Ishikawa (cell line): ENCODE results near the gene GNA14.

ENCODE experiments used
- CEBPB ChIP-seq: IDR thresholded peaks from 2 replicates; pipeline ENCODE4 v1.6.1; 2012
- CREB1 ChIP-seq: IDR thresholded peaks from 2 replicates; pipeline ENCODE4 v1.6.1; 2012; ENCODE audit warnings: low read depth
- EGR1 ChIP-seq: IDR thresholded peaks from 2 replicates; pipeline ENCODE4 v1.6.1; 2012
- EP300 ChIP-seq: IDR thresholded peaks from 2 replicates; pipeline ENCODE4 v1.6.1; 2012; ENCODE audit warnings: borderline replicate concordance
- FOXM1 ChIP-seq: IDR thresholded peaks from 2 replicates; pipeline ENCODE4 v1.6.1; 2012; ENCODE audit warnings: low read depth, borderline replicate concordance
- NFIC ChIP-seq: IDR thresholded peaks from 2 replicates; pipeline ENCODE4 v1.6.1; 2012
- RAD21 ChIP-seq: IDR thresholded peaks from 2 replicates; pipeline ENCODE4 v1.6.1; 2012; ENCODE audit warnings: low read depth
- TAF1 ChIP-seq: IDR thresholded peaks from 2 replicates; pipeline ENCODE4 v1.6.1; 2012; ENCODE audit warnings: low read depth, mild to moderate bottlenecking
- TCF12 ChIP-seq: IDR thresholded peaks from 2 replicates; pipeline ENCODE4 v1.6.1; 2012; ENCODE audit warnings: low read depth
- TEAD4 ChIP-seq: IDR thresholded peaks from 2 replicates; pipeline ENCODE4 v1.6.1; 2012
- YY1 ChIP-seq: IDR thresholded peaks from 2 replicates; pipeline ENCODE4 v1.6.1; 2012; ENCODE audit warnings: low read depth
- ZBTB7A ChIP-seq: IDR thresholded peaks from 2 replicates; pipeline ENCODE4 v1.6.1; 2012; ENCODE audit warnings: low read depth
- TF ChIP-seq, protein P1 (sequence below): IDR thresholded peaks from 2 replicates; pipeline ENCODE4 v1.6.1; 2012
- TF ChIP-seq, protein P2 (sequence below): IDR thresholded peaks from 2 replicates; pipeline ENCODE4 v1.6.1; 2012
- TF ChIP-seq, protein P3 (sequence below): IDR thresholded peaks from 2 replicates; pipeline ENCODE4 v1.6.1; 2012; ENCODE audit warnings: low read depth, mild to moderate bottlenecking

The GNA14 gene

DNA sequence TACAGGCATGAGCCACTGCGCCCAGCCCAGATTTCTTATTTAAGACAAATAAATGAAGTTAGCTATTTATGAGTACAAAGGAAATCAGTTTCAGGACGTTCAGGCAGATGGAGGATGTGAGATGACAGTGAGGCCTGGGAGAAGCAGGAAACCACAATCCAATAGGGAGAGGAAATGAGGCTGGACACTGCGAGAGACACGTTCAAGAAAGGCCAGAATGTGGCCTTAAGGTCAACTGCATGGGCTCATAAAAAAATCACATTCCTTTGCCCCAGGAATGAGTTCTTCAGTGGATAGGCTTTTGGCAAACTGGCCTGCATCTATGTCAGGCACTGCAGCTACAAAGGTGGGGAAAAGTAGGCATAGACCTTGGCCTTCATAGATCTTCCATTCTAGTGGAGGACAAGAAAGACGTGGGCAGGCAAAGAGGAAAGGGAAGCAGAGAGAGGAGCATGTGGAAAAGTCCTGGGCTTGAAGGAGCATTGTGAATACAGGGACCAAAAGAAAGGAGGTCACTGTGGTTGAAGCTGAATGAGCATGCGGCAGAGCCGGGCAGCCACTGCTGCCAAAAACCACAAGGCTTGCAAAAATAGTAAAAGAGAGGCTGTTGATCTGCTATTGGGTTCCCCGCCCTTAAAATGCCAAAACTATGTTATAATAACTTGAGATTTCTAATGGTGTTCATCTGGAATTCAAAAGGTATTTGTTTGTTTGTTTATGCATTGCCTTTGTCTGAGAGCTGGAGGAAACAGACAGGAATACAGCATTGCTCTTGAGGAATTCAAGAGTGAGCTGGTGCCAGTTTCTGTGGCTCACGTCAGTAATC is 133.0 kb downstream of the GNA14 start:
- TF ChIP-seq TEAD4 (no peak), RAD21 (no peak), ZBTB7A (no peak), NFIC (no peak), YY1 (no peak), EGR1 (no peak), EP300 (no peak), CEBPB (no peak), CREB1 (no peak), TCF12 (no peak), FOXM1 (no peak), TAF1 (no peak)
- TF ChIP-seq, protein P1, sequence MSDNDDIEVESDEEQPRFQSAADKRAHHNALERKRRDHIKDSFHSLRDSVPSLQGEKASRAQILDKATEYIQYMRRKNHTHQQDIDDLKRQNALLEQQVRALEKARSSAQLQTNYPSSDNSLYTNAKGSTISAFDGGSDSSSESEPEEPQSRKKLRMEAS: no peak
- TF ChIP-seq, protein P2, sequence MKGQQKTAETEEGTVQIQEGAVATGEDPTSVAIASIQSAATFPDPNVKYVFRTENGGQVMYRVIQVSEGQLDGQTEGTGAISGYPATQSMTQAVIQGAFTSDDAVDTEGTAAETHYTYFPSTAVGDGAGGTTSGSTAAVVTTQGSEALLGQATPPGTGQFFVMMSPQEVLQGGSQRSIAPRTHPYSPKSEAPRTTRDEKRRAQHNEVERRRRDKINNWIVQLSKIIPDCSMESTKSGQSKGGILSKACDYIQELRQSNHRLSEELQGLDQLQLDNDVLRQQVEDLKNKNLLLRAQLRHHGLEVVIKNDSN: no peak
- TF ChIP-seq, protein P3, sequence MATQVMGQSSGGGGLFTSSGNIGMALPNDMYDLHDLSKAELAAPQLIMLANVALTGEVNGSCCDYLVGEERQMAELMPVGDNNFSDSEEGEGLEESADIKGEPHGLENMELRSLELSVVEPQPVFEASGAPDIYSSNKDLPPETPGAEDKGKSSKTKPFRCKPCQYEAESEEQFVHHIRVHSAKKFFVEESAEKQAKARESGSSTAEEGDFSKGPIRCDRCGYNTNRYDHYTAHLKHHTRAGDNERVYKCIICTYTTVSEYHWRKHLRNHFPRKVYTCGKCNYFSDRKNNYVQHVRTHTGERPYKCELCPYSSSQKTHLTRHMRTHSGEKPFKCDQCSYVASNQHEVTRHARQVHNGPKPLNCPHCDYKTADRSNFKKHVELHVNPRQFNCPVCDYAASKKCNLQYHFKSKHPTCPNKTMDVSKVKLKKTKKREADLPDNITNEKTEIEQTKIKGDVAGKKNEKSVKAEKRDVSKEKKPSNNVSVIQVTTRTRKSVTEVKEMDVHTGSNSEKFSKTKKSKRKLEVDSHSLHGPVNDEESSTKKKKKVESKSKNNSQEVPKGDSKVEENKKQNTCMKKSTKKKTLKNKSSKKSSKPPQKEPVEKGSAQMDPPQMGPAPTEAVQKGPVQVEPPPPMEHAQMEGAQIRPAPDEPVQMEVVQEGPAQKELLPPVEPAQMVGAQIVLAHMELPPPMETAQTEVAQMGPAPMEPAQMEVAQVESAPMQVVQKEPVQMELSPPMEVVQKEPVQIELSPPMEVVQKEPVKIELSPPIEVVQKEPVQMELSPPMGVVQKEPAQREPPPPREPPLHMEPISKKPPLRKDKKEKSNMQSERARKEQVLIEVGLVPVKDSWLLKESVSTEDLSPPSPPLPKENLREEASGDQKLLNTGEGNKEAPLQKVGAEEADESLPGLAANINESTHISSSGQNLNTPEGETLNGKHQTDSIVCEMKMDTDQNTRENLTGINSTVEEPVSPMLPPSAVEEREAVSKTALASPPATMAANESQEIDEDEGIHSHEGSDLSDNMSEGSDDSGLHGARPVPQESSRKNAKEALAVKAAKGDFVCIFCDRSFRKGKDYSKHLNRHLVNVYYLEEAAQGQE: no peak

DNA sequence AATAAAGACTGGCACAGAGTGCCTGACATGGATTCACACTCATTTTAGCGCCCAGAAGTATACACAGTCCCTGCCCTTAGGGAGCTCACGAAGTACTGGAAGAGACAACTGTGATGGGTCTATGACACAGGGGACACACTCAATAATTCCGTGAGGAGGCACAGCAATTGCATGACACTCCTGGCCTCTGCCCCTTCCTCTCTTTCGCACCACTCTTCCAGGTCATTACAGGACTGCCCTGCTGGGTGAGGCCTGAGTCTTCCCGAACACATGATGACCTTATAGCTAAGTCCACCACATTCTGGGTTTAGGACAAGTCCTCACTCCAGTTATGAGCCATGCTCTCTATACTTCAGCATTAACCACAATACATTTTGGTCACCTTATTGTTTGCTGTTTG is 134.7 kb downstream of the GNA14 start:
- TF ChIP-seq TCF12 (no peak), FOXM1 (no peak), ZBTB7A (no peak), YY1 (no peak), TAF1 (no peak), EP300 (no peak), EGR1 (no peak), TEAD4 (no peak), RAD21 (no peak), CREB1 (no peak), CEBPB (no peak), NFIC (no peak)
- TF ChIP-seq, protein P3: no peak
- TF ChIP-seq, protein P1: no peak
- TF ChIP-seq, protein P2: no peak

DNA sequence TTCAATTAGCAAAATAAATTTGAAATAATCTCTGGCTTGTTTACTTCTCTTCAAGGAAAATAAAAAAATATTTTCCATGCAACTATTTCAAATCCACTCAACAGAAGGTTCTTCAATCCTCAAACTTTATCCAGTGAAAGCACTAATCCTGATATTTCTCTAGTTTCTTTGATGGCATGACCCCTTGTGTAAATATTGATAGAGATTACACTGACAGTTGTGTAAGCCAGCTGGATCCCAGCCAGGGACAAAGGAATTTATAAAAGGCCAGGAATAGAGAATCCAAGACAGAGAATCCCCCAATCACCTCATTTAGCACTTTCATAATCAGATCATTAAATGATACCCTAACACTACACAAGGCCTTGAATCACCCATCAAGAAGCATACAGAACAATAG is 135.2 kb downstream of the GNA14 start:
- TF ChIP-seq FOXM1: no peak
- TF ChIP-seq YY1: no peak
- TF ChIP-seq, protein P2: no peak

DNA sequence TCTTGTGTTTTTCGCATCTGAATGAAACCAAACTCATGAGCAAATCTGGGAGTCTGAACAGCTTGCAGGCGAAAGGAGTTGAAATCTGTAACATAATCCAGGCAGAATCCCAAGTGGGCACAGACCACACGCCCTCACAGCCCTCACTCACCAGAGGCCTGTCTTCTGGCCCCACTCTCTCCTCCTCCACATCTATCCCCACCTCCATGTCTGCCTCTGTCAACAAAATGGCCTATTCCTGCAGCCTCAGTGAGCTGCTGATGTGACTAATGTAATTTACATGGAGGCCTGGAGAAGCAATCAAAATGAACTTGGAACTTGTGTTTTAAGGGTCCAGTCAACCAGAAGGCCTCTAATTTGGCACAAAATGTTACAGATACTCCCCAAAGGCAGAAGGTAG is 136.6 kb downstream of the GNA14 start:
- TF ChIP-seq EP300 (no peak), EGR1 (no peak), RAD21 (no peak), YY1 (no peak), FOXM1 (no peak), TAF1 (no peak), NFIC (no peak)
- TF ChIP-seq, protein P2: no peak

DNA sequence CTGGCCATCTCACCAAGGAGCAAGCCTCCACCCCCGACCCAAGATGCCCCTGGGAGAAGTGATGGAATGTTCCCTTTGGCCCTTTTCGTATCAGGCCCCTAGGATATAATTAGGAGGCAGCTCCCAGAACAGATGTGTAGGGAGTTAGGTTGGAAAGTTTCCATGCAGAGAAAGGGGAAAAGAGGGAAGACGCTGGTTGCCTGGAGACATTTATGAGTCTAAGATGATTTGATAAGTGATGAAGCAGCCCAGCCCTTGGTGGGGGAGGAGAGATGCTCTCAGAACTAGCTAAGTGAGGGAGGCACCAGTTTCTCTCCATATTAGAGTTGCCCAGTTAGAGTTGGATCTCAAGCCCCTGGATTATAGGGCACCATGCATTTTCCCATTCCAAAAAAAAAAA is 137.5 kb downstream of the GNA14 start:
- TF ChIP-seq YY1 (no peak), NFIC (no peak), TEAD4 (no peak), EP300 (no peak), RAD21 (no peak), FOXM1 (no peak)
- TF ChIP-seq, protein P3: no peak
- TF ChIP-seq, protein P2: no peak
